DMS 273 (cell line): ENCODE results near the gene AIP.

ENCODE experiments used
- DNase-seq: peaks from one replicate; lab custom pipeline; 2025; ENCODE audit not compliant: unreplicated experiment; lab: John Stamatoyannopoulos, UW

The AIP gene

DNA sequence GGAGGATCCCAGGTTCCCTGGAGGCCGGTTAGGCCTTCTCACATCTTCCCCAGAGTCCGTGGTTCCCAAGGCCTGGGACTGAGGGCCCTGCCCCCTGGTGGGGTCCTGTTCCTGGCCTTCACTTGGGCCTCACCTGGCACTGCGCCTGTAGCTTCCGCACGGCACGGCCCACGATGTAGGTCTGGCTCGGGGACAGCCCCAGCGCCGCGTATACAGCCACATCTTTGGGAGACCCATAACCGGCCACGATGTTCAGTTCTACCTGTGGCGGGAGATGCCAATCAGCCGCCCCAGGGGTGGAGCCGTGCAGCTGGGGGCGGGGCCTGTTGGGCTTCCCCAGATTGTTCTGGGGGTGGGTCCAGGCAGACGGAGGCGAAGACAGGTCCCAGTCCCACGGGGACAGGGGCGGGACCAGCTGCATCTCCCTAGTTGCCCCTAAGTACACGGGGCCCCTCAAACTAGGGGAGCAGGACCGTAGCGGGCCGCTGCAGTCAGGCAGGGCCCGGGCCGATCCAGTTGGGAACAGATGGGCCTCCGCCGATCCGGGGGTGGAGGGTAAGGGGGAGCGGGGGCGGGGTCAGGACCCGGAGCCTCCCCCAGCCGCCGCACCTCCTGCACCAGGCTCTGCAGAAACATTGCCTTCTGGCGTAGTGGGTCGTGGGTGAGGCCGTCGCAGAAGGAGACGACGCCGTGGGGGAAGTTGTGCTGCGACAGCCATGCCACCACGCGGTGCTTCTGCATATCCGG lies 10.1 kb downstream of the AIP start:
- DNase-seq, result peak; percentile 25

DNA sequence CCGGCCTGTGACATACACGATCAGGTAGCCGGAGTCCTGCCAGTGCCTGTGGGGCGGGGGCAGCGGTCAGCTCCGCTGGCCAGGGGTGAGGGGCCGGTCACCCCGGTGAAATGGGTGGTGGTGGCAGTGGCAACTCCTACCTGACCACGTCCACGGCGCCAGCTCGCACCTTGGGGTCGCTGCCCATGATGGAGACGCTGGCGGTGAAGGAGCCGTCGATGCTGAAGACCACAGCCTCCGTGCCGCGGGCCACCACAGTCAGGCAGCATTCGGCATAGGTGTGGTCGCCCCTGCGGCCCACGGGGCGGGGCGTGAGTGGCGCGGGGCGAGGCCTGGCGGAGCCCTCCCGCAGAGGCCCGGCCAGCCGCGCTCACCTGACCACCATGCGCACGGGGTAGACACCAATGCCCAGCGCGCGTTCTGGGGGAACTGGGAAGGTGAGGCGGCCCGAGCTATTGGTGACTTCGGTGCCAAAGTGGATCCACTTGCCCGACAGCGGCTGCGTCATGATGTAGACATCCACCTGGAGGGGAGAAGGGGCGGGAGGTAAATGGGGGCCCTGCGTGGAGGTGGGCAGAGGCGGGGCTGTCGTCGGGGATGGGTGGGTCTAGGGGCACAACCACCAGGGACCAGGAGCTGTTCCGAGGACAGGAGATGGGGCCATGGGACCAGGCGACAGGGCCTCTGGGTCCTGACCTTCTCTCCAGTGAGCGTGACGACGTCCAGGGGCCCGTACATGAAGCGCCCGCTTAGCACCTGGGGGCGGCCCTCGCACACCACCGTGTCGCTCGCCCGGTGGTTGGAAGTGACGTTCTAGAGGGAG lies 10.9 kb downstream of the AIP start:
- DNase-seq, result no peak

GRCh38 chr11:67494371-67495233 lies 11.8 kb downstream of the AIP start:
- no peak for DNase-seq

GRCh38 chr11:67495234-67496005 lies 12.6 kb downstream of the AIP start:
- DNase-seq, result no peak

DNA sequence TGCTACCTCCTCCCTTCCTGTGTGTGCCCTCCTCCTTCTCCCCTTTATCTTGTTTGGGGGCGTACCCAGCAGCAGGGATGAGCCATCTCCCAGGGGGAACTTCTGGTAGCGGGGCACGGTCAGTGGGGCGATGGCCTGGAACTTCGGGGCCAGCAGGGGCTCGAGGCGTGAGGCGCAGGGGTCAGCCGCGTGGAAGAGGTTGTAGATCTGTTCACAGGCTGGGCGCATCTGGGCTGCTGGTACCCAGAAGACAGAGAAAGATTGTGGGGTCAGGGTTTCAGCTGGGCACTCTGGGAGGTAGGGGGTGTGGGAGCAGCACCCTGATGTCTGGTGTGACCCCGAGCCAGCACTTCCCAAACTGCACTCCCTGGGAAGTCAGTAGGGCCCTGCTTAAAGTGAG lies 13.3 kb downstream of the AIP start:
- DNase-seq, result no peak

DNA sequence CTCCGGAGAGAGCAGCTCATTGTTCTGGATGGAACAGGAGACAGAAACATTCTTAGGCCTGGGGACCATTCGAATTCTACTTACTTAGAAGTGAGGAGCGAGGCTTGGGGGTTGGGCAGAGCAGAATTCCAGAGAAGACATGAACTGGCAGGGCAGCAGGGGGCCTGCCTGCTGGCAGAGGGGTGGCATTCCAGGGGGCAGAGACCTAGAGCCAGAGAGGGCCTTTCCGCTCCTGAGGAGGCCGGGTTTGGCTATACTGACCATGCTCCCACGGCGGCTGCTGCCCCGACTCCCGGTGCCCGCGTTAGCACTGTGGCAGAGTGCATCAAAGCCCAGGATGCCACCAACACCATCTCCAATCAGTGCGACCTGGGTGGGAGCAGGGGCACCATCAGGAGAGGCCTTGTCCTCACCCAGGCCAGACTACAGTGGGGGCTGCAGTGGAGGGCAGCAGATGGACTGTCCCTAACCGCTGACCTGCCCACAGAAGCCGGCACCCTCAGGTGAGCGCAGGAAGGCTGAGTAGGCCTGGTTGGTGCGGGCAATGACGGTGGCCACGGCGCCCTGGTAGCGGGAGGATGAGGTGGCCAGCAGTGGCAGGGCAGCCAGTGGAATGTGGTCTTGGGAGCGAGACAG lies 14.9 kb downstream of the AIP start:
- DNase-seq, result no peak

DNA sequence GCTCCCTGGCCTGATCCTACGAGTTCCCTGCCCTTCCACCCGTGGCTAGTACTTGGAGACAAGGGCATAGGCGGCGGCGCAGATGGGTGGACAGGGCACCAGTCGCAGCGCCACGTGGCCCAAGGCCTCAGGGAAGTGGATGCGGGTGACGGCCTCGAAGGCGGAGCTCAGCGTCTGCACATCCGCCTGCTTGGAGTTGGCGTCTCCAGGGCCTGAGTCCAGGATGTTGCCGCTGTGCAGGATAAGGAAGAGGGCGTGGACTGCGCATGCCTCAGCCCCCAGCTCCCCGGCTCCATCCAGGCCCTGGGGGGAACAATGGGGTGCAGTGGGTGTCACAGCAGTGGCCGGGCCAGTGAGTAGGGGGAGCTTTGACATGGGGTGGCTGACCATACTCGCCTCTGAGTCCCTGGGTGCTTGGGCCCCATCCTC lies 15.7 kb downstream of the AIP start:
- DNase-seq, result no peak

GRCh38 chr11:67499808-67500483 lies 17.1 kb downstream of the AIP start:
- DNase-seq, result no peak

DNA sequence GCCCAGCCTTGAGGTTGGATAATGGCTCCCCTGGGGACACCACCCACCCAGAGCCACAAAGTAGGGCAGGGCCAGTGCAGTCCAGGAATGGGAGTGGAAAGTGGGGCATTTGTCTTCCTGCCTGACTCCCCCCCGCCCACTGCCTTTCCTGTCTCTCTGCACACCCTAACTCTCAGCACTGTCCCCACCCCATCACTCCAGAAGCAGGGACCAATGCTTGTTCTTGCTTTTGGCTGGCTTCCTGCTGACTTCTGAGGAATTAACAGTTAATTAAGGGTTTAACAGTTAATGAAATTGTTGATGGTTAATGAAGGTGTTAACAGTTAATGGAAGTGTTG lies 17.6 kb downstream of the AIP start:
- no peak for DNase-seq

GRCh38 chr11:67500831-67501715 lies 18.2 kb downstream of the AIP start:
- no peak for DNase-seq

GRCh38 chr11:67501854-67502253 lies 19.0 kb downstream of the AIP start:
- no peak for DNase-seq

DNA sequence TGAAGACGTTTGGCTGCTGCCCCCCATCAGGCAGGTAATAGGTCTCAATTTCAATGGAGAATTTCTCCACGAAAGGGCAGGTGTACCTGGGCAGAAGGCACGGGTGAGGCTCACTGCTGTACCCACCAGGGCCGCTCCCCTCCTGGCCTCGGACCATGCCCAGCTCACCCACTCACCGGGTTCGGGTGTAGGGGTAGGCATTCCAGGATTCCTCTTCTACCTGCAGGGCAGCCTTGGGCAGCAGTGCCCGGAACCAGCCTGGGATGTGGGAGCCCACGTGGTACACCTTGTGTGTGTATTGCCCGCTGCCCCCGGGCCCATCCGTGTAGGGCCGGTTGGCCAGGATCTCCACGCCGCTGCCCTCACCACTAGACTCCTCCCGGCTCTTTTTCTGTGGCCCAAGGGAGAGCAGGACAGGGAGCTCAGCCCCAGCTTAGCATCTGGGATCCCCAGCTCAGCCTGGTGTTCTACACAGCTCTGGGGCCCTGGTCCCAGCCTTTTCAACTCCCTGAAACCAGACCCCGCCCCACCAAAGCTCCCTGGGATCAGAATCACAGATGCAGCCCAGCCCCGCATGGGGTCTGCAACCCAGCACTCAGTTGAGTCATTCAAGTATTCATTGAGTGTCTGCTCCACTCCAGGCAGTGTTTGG lies 19.6 kb downstream of the AIP start:
- DNase-seq, result no peak

DNA sequence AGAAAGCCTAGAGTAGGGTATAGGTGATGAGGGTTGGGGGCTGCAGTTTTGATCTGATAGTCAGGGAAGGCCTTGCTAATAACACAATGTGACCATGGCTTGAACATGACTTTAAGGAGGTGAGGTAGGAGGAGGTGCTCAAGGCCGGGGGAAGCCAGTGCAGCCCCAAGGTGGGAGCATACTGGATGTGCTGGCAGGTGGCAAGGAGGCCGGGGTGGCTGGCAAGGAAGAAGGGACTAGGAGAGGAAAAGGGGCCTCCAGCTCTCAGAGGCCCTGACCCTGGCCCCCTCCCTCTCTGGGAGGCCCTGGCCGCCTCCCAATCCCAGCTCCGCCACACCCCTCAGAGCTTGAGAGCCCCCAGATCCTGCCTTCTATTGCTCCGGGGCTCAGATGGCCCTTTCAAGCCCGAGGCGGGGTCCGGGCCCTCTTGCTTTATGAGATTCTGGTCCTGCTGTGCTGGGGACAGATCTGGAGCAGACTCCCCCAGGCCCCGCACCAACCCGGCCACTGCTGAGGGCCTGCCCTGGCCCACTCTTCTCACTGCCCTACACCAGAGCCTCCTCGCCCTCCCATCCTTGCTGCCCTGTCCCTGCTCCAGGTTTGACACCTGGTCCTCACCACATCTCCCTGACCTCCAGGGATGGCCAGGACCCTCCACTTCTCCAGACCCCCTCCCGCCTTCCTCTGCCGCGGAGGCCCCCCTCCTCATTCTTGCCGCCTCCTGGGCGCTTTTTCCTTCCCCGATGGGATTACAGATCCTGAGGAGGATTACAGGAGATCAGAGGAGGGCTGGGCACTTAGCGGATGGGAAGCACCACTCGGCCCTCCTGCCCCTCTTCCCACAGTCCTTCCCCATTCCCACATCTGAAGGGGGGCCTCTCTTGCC lies 20.5 kb downstream of the AIP start:
- no peak for DNase-seq

GRCh38 chr11:67504005-67504949 lies 21.5 kb downstream of the AIP start:
- peak; percentile 58 for DNase-seq

DNA sequence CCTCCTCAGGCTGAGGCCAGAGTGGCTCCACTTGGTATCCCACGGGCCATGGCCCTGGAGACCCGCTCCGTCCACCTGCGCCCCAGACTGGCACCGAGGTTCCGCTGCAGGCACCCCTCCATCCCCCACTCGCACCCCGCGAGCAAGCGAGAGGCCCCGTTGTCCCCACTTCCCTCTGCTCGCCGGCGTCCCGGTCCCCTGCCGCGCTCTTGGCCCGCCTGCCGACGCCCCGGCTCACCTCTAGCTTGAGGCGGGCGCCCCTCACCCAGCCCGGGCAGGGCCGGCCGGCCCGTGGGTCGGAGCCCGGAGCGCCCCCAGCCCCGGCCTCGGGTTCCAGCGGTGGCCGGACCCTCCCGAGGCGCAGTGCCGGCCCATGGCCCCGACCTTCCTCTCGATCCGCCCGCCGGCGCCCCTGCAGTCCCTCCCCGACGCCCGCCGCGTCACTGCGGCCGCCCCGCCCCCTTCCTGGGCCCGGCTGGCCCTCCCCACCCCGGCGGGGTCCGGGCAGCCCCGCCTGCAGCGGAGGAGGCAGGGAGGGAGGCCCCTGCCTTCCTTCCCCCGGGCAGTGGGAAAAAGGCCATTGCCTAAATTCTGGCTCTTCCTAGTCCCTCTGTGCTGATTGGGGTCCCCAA lies 22.2 kb downstream of the AIP start, which contains the start of gene PITPNM1:
Gene PITPNM1 (minus strand): TSS at position 414 of the 632 bp plus-strand sequence. CDS start 1,183 bp downstream, outside the sequence.
- DNase-seq, result peak; percentile 60
